ENCODE results near the gene RPL22. TPM values are rescaled to one million over a fixed set of nuclear protein-coding genes. Genes with fewer than 3 reads are reported as not detected.

RPL22 gene
- total and polyA plus RNA-seq, 2 of the 13 experiments (the other 11 are each of a cell fraction or from before 2014, with no cell fraction given): 214 to 545 TPM

- WGBS (ENCODE audit: low lambda C conversion rate): 0% methylated on average over 4 of the region's 16 CpGs
- Histone ChIP-seq H3K27me3 (ENCODE audit: control insufficient read depth in 1 of 2, insufficient read depth in 2 of 2, low read length in 2 of 2) (peaks cover 24 to 73% of the 10 kb centered on the region in 2 experiments), H3K9me3 (ENCODE audit: low read length) (no peaks in the 10 kb centered on the region), H2AFZ (ENCODE audit: low read length) (no peak overlapping the region), H3K9ac (ENCODE audit: insufficient read depth, low read depth, low read length) (no peak overlapping the region), H3K4me3 (replicated peaks in 1 of 3; ENCODE audit: insufficient read depth in 1 of 3, low read depth in 2 of 3, low read length in 3 of 3) (no peak overlapping the region), H3K4me2 (ENCODE audit: low read depth, low read length) (no peak overlapping the region), H4K20me1 (ENCODE audit: insufficient read depth, low read length) (peaks cover 5% of the 10 kb centered on the region; the same call in 1 of the 2 replicates), H3K4me1 (ENCODE audit: insufficient read depth, low read length) (peaks cover 15% of the 10 kb centered on the region), H3K36me3 (replicated peaks in 1 of 2; ENCODE audit: control insufficient read depth in 1 of 2, insufficient read depth in 2 of 2, low read length in 2 of 2) (no peaks in the 10 kb centered on the region), H3K79me2 (ENCODE audit: insufficient read depth, low read length) (no peaks in the 10 kb centered on the region), H3K27ac (ENCODE audit: extremely low read length, insufficient read depth, low read length) (no peak overlapping the region)
- POLR2A ChIA-PET: no interaction called here
- ATAC-seq (no peak), FAIRE-seq (no peak), DNase-seq (ENCODE audit: low spot score) (no peak)
- intact Hi-C loops (cut with micrococcal nuclease; ENCODE audit: unreplicated experiment) (loop anchor here (2.0 kb wide), 1 partner anchor 61 kb away; no protein-coding TSS in a partner anchor), in situ Hi-C loops (cut with HindIII; ENCODE audit: extremely low pct_ligation_motif_present, low pct_unique_long_range_greater_than_20kb) (loop anchor here (5.0 kb wide), 1 partner anchor 58 kb away; no protein-coding TSS in a partner anchor)
- TF ChIP-seq ZNF264 (CRISPR knock-in tag; IDR thresholded peaks at IDR 0.05) (no peak), LRRFIP1 (CRISPR knock-in tag; conservative IDR thresholded peaks at IDR 0.05) (no peak), TOE1 (CRISPR knock-in tag; IDR thresholded peaks at IDR 0.05) (no peak)
- BruUV-seq (replicated peaks): no TSS peak
- CTCF ChIA-PET (ENCODE audit: low intra/inter-chr PET ratio, low total read pairs): interaction anchor here (1.7 to 2.3 kb wide), 3 partner anchors 61 to 117 kb away, joined by 5 to 9 read pairs (median 8); no protein-coding TSS in a partner anchor
Observed at GRCh38 chr1:6170116-6170741, 29.2 kb downstream of the RPL22 start.

DNA sequence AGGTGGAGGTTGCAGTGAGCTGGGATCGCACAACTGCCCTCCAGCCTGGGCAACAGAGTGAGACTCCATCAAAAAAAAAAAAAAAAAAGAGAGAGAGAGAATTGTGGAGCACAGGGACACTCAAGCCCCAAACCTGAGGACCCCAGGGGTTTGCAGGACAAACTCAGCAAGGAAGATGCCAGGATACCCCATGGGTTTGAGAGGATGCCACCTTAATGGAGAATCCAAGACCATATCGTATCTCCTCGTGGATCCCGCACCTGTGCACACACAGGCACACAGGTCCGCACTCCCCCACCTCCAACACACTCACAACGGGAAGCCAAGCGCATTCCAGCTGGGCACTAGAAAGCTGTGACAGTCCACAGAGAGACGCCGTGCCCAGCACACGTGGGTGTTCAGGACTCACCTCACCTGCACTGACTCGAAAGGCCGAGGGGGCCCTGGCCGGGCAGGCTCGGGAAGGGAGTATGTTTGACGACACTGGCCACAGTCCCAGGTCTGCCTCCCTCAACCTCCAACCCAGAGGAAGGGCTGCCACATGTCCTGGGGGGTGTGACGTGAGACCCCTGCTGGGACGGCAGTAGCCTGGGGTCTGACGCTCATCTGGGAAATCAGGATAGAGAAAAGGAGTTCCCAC is 30.3 kb downstream of the RPL22 start:
- no TSS peak for BruUV-seq (replicated peaks)

More for the DNA sequence above, 30.3 kb downstream of the RPL22 start:
- peaks cover 8% of the 10 kb centered on the region; the same call in 1 of the 2 replicates for H4K20me1 ChIP-seq (ENCODE audit: insufficient read depth, low read length)
- no peak overlapping the region for H3K4me3 ChIP-seq (replicated peaks in 1 of 3; ENCODE audit: insufficient read depth in 1 of 3, low read depth in 2 of 3, low read length in 3 of 3)
- H2AFZ ChIP-seq (ENCODE audit: low read length): no peak overlapping the region
- no peak overlapping the region for H3K27ac ChIP-seq (ENCODE audit: extremely low read length, insufficient read depth, low read length)
- no peak overlapping the region for H3K4me2 ChIP-seq (ENCODE audit: low read depth, low read length)
- H3K79me2 ChIP-seq (ENCODE audit: insufficient read depth, low read length): no peaks in the 10 kb centered on the region
- ChIA-PET POLR2A (no interaction called here), CTCF (ENCODE audit: low intra/inter-chr PET ratio, low total read pairs) (no interaction called here)
- no peak for DNase-seq (ENCODE audit: low spot score)
- H3K36me3 ChIP-seq (replicated peaks in 1 of 2; ENCODE audit: control insufficient read depth in 1 of 2, insufficient read depth in 2 of 2, low read length in 2 of 2): no peaks in the 10 kb centered on the region
- TF ChIP-seq CREB1 (IDR thresholded peaks at IDR 0.05): 0 out of 2 replicates have a peak, but pooled peaks have one; percentile 4
- TF ChIP-seq CREB1 (CRISPR knock-in tag; IDR thresholded peaks at IDR 0.05): no peak
- no peak for TF ChIP-seq POLR2A (IDR thresholded peaks at IDR 0.05; ENCODE audit: insufficient read depth in 1 of 2, low read depth in 2 of 2, low read length in 2 of 2)
- FAIRE-seq: no peak
- peaks cover 15% of the 10 kb centered on the region for H3K4me1 ChIP-seq (ENCODE audit: insufficient read depth, low read length)
- in situ Hi-C loops (cut with HindIII; ENCODE audit: extremely low pct_ligation_motif_present, low pct_unique_long_range_greater_than_20kb) (no loop called here), intact Hi-C loops (cut with micrococcal nuclease; ENCODE audit: unreplicated experiment) (no loop called here)
- WGBS (ENCODE audit: low lambda C conversion rate): 40% methylated on average over 5 of the region's 18 CpGs
- H3K27me3 ChIP-seq (ENCODE audit: control insufficient read depth in 1 of 2, insufficient read depth in 2 of 2, low read length in 2 of 2): peaks cover 24 to 84% of the 10 kb centered on the region in 2 experiments
- no peak overlapping the region for H3K9ac ChIP-seq (ENCODE audit: insufficient read depth, low read depth, low read length)
- no peaks in the 10 kb centered on the region for H3K9me3 ChIP-seq (ENCODE audit: low read length)
- ATAC-seq: no peak
